Fibroblast of lung (primary cell): ENCODE data around the gene SRRM5. TPM values are rescaled to one million over a fixed set of nuclear protein-coding genes. Genes with fewer than 3 reads are reported as not detected.

Experiments used
- DNase-seq, 2 donors: peaks; one replicate each; pipeline versions ENCODE4 v3.0.0 to v3.0.0-alpha.2; 2010; ENCODE audit warnings: low read depth in 2 of 2
- H2AFZ ChIP-seq: 2 replicates; pipeline ENCODE4 v1.5.1; 2012; ENCODE audit warnings: low read length, control low read depth, inconsistent platforms
- H3K27ac ChIP-seq: 2 replicates; pipeline ENCODE4 v1.5.1; 2011; ENCODE audit warnings: low read length, control low read depth; ENCODE audit not compliant: insufficient read depth
- H3K27me3 ChIP-seq: 2 replicates; pipeline ENCODE4 v1.5.1; 2011; ENCODE audit warnings: mild to moderate bottlenecking, low read length; ENCODE audit not compliant: control insufficient read depth, insufficient read depth
- H3K36me3 ChIP-seq: 2 replicates; pipeline ENCODE4 v1.5.1; 2011; ENCODE audit warnings: low read length; ENCODE audit not compliant: control insufficient read depth, insufficient read depth
- H3K4me1 ChIP-seq: 2 replicates; pipeline ENCODE4 v1.5.1; 2011; ENCODE audit warnings: low read length; ENCODE audit not compliant: control insufficient read depth, insufficient read depth; ENCODE audit errors: extremely low read depth
- H3K4me2 ChIP-seq: 2 replicates; pipeline ENCODE4 v1.5.1; 2011; ENCODE audit warnings: low read length, control low read depth; ENCODE audit not compliant: insufficient read depth; ENCODE audit errors: extremely low read depth
- H3K4me3 ChIP-seq, 4 experiments: fragments of 200-600 bp in 1 of 4; sonication (generic) in 1 of 4; replicated peaks in 1 of 4; 2 replicates each; pipeline ENCODE4 v1.5.1; 2011 to 2016; ENCODE audit warnings: low read length in 4 of 4, low read depth in 3 of 4, mild to moderate bottlenecking in 3 of 4, control low read depth in 2 of 4, inconsistent platforms in 1 of 4, mixed read lengths in 1 of 4; ENCODE audit not compliant: insufficient read depth in 1 of 4; ENCODE audit errors: control extremely low read depth in 1 of 4
- H3K79me2 ChIP-seq: 2 replicates; pipeline ENCODE4 v1.5.1; 2012; ENCODE audit warnings: mild to moderate bottlenecking, low read length, inconsistent platforms; ENCODE audit not compliant: control insufficient read depth, insufficient read depth
- H3K9ac ChIP-seq: 2 replicates; pipeline ENCODE4 v1.5.1; 2011; ENCODE audit warnings: mild to moderate bottlenecking, low read length, control low read depth; ENCODE audit not compliant: insufficient read depth
- H3K9me3 ChIP-seq: 2 replicates; pipeline ENCODE4 v1.5.1; 2012; ENCODE audit warnings: low read depth, low read length; ENCODE audit not compliant: control insufficient read depth, insufficient read depth
- H4K20me1 ChIP-seq: 2 replicates; pipeline ENCODE4 v1.5.1; 2011; ENCODE audit warnings: low read length; ENCODE audit not compliant: control insufficient read depth, insufficient read depth; ENCODE audit errors: extremely low read depth
- EZH2 ChIP-seq: IDR thresholded peaks from 2 replicates; pipeline ENCODE4 v1.5.1; 2012; ENCODE audit warnings: low read length, control low read depth, mild to moderate bottlenecking; ENCODE audit errors: missing control alignments
- polyA minus RNA-seq: library from RNA; depleted of rRNA, polyadenylated mRNA; stranded (reverse); fragments of >200 nt; gene quantifications from 2 replicates; pipeline ENCODE4 v1.2.3, GENCODE V29; 2011; ENCODE audit warnings: low replicate concordance
- polyA plus RNA-seq, 2 donors: library from polyadenylated mRNA; depleted of rRNA in 1 of 2; stranded (reverse) in 1 of 2; unstranded in 1 of 2; fragments of >200 nt; gene quantifications; 2 replicates each; pipeline ENCODE4 v1.2.1, GENCODE V29; 2011 to 2012; ENCODE audit warnings: missing spikeins in 1 of 2
- total RNA-seq: library from RNA; depleted of rRNA; stranded (reverse); fragments of >200 nt; gene quantifications from 2 replicates; pipeline ENCODE4 v1.2.1, GENCODE V29; 2014
- TF ChIP-seq, protein P1 (sequence below), 2 donors: IDR thresholded peaks in 1 of 2; conservative IDR thresholded peaks in 1 of 2; 1 replicate in 1 of 2; 2 replicates in 1 of 2; pipeline ENCODE4 v1.5.1; 2011 to 2012; ENCODE audit warnings: low read length in 2 of 2, control low read depth in 1 of 2, inconsistent platforms in 1 of 2, low read depth in 1 of 2, mild to moderate bottlenecking in 1 of 2

The SRRM5 gene, protein sequence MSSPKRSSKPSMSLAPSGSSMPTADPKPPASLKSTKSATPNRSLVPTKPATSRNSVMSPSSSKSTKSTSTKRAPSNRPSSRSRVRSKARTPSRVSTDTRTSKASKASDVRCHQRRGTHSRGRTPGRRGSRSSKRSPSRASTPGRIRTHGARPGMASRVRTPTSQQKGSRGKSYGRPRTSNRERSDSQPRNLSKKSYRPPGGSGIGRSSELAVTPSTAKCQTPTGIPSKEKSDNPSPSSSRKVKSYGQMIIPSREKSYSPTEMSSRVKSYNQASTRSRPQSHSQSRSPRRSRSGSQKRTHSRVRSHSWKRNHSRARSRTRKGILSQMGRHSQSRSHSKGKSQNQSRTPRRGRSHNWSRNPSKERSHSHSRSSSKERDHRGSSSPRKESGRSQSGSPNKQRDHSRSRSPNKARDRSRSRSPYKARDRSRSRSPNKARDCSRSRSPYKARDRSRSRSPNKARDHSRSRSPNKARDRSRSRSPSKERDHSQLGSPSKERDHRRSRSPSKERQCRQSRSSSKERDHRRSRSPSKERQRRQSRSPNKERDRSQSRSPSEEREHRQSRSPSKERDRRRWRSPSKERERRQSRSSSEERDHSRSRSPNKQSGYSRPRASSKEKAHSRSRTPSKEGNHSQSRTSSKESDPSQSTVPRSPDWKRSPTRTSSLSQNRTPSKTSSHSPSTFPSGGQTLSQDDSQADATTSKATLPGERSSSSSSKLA
- under 0.01 TPM in 1 of 2 replicates, not detected in the other for total RNA-seq
- 0.03 and 0.06 TPM in 2 replicates for polyA plus RNA-seq
- polyA plus RNA-seq (2012) = 0.07 and 0.10 TPM in 2 replicates
- polyA minus RNA-seq = not detected in 2 replicates

DNA sequence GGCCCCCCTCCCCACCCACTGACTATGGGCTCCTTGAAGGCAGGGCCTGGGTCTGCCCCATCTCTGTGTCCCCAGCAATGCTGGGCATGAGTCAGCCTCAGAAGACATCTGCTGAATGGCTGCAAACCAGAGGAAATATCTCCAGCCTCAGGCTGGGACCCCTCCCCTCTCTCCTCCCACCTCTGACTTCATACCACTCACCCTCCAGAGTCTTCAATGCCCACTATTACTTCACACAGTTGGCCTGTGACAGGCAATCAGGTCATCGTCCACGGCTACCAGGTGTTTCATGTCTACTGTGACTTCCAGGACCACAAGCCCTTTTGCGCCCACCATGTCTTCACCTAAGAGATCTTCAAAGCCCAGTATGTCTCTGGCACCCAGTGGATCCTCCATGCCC is at the start of gene SRRM5:
Gene SRRM5 (plus strand): TSS at position 301 of the 400 bp plus-strand sequence. CDS start 34 bp downstream, at position 335.
- Histone ChIP-seq H3K9ac (no peak within 1 kb of the TSS), H3K4me2 (no peak within 1 kb of the TSS), H3K27me3 (no peaks in the 10 kb centered on the region), H3K4me3 (no peak within 1 kb of the TSS), H3K36me3 (peaks cover 9% of the 10 kb centered on the region), H3K9me3 (no peaks in the 10 kb centered on the region), H4K20me1 (no peaks in the 10 kb centered on the region), H3K79me2 (peaks cover 4% of the 10 kb centered on the region), H3K4me1 (no peaks in the 10 kb centered on the region), H2AFZ (no peak within 1 kb of the TSS), H3K27ac (no peak within 1 kb of the TSS)
- TF ChIP-seq EZH2 = no peak
- TF ChIP-seq, protein P1, sequence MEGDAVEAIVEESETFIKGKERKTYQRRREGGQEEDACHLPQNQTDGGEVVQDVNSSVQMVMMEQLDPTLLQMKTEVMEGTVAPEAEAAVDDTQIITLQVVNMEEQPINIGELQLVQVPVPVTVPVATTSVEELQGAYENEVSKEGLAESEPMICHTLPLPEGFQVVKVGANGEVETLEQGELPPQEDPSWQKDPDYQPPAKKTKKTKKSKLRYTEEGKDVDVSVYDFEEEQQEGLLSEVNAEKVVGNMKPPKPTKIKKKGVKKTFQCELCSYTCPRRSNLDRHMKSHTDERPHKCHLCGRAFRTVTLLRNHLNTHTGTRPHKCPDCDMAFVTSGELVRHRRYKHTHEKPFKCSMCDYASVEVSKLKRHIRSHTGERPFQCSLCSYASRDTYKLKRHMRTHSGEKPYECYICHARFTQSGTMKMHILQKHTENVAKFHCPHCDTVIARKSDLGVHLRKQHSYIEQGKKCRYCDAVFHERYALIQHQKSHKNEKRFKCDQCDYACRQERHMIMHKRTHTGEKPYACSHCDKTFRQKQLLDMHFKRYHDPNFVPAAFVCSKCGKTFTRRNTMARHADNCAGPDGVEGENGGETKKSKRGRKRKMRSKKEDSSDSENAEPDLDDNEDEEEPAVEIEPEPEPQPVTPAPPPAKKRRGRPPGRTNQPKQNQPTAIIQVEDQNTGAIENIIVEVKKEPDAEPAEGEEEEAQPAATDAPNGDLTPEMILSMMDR (conservative IDR thresholded peaks at IDR 0.05 in 1 of 2, IDR thresholded peaks at IDR 0.05 in 1 of 2; ENCODE audit: low read depth in 1 of 2, low read length in 2 of 2) = no peak
- DNase-seq = no peak

DNA sequence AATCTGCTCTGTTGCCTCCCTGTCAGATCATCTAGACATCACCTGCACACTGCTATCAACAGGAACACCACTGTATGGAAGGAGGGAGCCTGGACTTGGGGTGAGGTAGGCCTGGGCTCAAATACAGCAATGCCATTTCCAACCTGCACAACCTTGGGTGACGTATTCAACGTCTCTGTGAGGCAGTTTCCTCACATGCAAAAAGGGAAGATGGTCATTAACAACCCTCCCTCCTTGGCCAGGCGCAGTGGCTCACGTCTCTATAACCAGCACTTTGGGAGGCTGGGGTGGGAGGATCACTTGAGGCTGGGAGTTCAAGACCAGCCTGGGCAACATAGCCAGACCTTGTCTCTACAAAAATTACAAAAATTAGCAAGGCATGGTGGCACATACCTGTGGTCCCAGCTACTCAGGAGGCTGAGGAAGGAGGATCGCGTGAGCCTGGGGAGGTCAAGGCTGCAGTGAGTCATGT is 49.6 kb upstream of the SRRM5 start:
- Histone ChIP-seq H2AFZ (no peak overlapping the region), H4K20me1 (no peaks in the 10 kb centered on the region), H3K79me2 (no peaks in the 10 kb centered on the region), H3K4me3 (no peak overlapping the region), H3K27me3 (no peaks in the 10 kb centered on the region), H3K4me1 (peaks cover 12% of the 10 kb centered on the region), H3K36me3 (peaks cover 6% of the 10 kb centered on the region), H3K9me3 (no peaks in the 10 kb centered on the region), H3K9ac (no peak overlapping the region), H3K4me2 (no peak overlapping the region), H3K27ac (peak overlapping the region; percentile 15)
- no peak for TF ChIP-seq EZH2
- TF ChIP-seq, protein P1 (conservative IDR thresholded peaks at IDR 0.05 in 1 of 2, IDR thresholded peaks at IDR 0.05 in 1 of 2; ENCODE audit: low read depth in 1 of 2, low read length in 2 of 2) = no peak
- DNase-seq = no peak

DNA sequence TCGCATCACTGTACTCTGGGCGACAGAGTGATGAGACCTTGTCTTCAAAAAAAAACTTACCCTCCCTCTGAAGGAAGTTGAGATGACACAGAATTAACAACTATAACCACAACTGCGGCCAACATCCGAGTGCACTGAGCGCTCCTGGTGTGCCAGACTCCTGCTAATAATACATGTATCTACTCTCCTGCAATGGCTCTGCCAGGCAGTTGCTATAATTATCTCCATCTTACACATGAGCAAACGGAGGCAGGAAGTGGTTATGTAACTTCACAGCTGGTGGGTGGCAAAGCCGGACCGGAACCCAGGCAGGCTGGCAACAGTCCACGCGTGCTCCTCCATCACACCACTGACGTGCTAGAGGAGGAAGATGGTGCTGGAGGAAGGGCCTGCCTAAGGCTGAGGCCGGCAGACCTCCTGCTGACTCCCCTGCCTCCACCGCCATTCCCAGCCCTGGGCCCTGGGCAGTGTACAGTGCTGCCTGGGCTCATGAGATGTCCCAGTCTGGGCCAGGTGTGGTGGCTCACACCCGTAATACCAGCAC is 49.1 kb upstream of the SRRM5 start:
- Histone ChIP-seq H4K20me1 (no peaks in the 10 kb centered on the region), H3K36me3 (peaks cover 6% of the 10 kb centered on the region), H3K4me1 (peaks cover 8% of the 10 kb centered on the region), H3K27me3 (no peaks in the 10 kb centered on the region), H3K4me3 (no peak overlapping the region), H3K27ac (peak overlapping the region; percentile 30), H3K4me2 (no peak overlapping the region), H2AFZ (no peak overlapping the region), H3K9ac (no peak overlapping the region), H3K79me2 (no peaks in the 10 kb centered on the region), H3K9me3 (no peaks in the 10 kb centered on the region)
- TF ChIP-seq, protein P1 (conservative IDR thresholded peaks at IDR 0.05 in 1 of 2, IDR thresholded peaks at IDR 0.05 in 1 of 2; ENCODE audit: low read depth in 1 of 2, low read length in 2 of 2) = no peak
- TF ChIP-seq EZH2 = no peak
- peak; percentile 42 to 92 for DNase-seq
